WTC11 (cell line): Measurements from ENCODE around the gene SECISBP2L. TPM values are rescaled to one million over a fixed set of nuclear protein-coding genes. Genes with fewer than 3 reads are reported as not detected.
A peak's percentile ranks its signal among the peaks of the same experiment; 100 is the strongest.

ENCODE experiments used
- ATAC-seq: fragments of 200-7000 bp; cut with Tn5 transposase; 2 replicates; pipeline ENCODE4 v1.10.0; 2021; ENCODE audit warnings: mild to moderate bottlenecking, moderate library complexity
- CTCF ChIA-PET: fragments of 300-600 bp; sonication (Branson Sonifier 250); formaldehyde crosslinking; loops from one replicate; lab custom pipeline; 2021; ENCODE audit warnings: antibody characterized with exemption; lab: Charles Lee
- POLR2A ChIA-PET: fragments of 350-600 bp; sonication (Branson Sonifier 250); formaldehyde crosslinking; loops from one replicate; lab custom pipeline; 2021; ENCODE audit warnings: antibody characterized with exemption; lab: Charles Lee
- DNase-seq: peaks from one replicate; pipeline ENCODE4 v3.0.0; 2021; ENCODE audit warnings: low spot score
- H3K27ac Mint-ChIP-seq: 2 replicates; pipeline ENCODE4 v1.8.0; 2021; ENCODE audit warnings: mixed read lengths
- H3K27me3 Mint-ChIP-seq: 2 replicates; pipeline ENCODE4 v1.8.0; 2021; ENCODE audit warnings: low read depth, mild to moderate bottlenecking, moderate library complexity, mixed read lengths
- H3K36me3 Mint-ChIP-seq: 2 replicates; pipeline ENCODE4 v1.8.0; 2021; ENCODE audit warnings: mixed read lengths
- H3K4me1 Mint-ChIP-seq: 2 replicates; pipeline ENCODE4 v1.8.0; 2022; ENCODE audit warnings: mixed read lengths
- H3K4me3 Mint-ChIP-seq: 2 replicates; pipeline ENCODE4 v1.8.0; 2021; ENCODE audit warnings: mild to moderate bottlenecking, moderate library complexity, mixed read lengths
- H3K9me3 Mint-ChIP-seq: 2 replicates; pipeline ENCODE4 v1.8.0; 2021; ENCODE audit warnings: mixed read lengths
- E2F1 ChIP-seq: sonication (generic); formaldehyde crosslinking; IDR thresholded peaks from 2 replicates; pipeline ENCODE4 v1.8.0; 2022; ENCODE audit warnings: mild to moderate bottlenecking, missing genetic modification reagents
- E2F4 ChIP-seq: sonication (generic); formaldehyde crosslinking; IDR thresholded peaks from 2 replicates; pipeline ENCODE4 v1.8.1; 2022; ENCODE audit warnings: low read depth, mild to moderate bottlenecking, moderate library complexity, missing genetic modification reagents, borderline replicate concordance
- ETV6 ChIP-seq: sonication (generic); formaldehyde crosslinking; IDR thresholded peaks from 2 replicates; pipeline ENCODE4 v1.8.1; 2022; ENCODE audit warnings: mild to moderate bottlenecking, missing genetic modification reagents
- FOXJ3 ChIP-seq: sonication (generic); formaldehyde crosslinking; IDR thresholded peaks from 2 replicates; pipeline ENCODE4 v1.9.0; 2021; ENCODE audit warnings: missing genetic modification reagents, mild to moderate bottlenecking, borderline replicate concordance
- FOXP1 ChIP-seq: sonication (generic); formaldehyde crosslinking; IDR thresholded peaks from 2 replicates; pipeline ENCODE4 v1.8.0; 2022; ENCODE audit warnings: missing genetic modification reagents, mild to moderate bottlenecking, moderate library complexity, borderline replicate concordance
- GTF2I ChIP-seq: fragments of 250-450 bp; sonication (Bioruptor Pico); conservative IDR thresholded peaks from 2 replicates; pipeline ENCODE4 v1.4.0; 2021; ENCODE audit warnings: mild to moderate bottlenecking
- HMGA2 ChIP-seq: fragments of 250-450 bp; sonication (Bioruptor Pico); IDR thresholded peaks from 2 replicates; pipeline ENCODE4 v1.4.0; 2021; ENCODE audit warnings: mild to moderate bottlenecking, moderate library complexity
- JAZF1 ChIP-seq: fragments of 250-450 bp; sonication (Bioruptor Pico); IDR thresholded peaks from 2 replicates; pipeline ENCODE4 v1.9.0; 2021; ENCODE audit warnings: moderate library complexity, mild to moderate bottlenecking, inconsistent platforms
- JUN ChIP-seq: sonication (generic); formaldehyde crosslinking; IDR thresholded peaks from 2 replicates; pipeline ENCODE4 v1.8.0; 2023; ENCODE audit warnings: mild to moderate bottlenecking, missing genetic modification reagents
- MYBL2 ChIP-seq: sonication (generic); formaldehyde crosslinking; IDR thresholded peaks from 2 replicates; pipeline ENCODE4 v1.8.1; 2023; ENCODE audit warnings: mild to moderate bottlenecking, moderate library complexity, missing genetic modification reagents
- NFATC4 ChIP-seq: fragments of 250-450 bp; sonication (Bioruptor Pico); IDR thresholded peaks from 2 replicates; pipeline ENCODE4 v1.9.0; 2021; ENCODE audit warnings: mild to moderate bottlenecking
- NR3C1 ChIP-seq: sonication (generic); formaldehyde crosslinking; conservative IDR thresholded peaks from 2 replicates; pipeline ENCODE4 v1.8.1; 2023; ENCODE audit warnings: low read depth, mild to moderate bottlenecking, missing genetic modification reagents
- PRDM15 ChIP-seq: sonication (generic); formaldehyde crosslinking; IDR thresholded peaks from 2 replicates; pipeline ENCODE4 v1.8.0; 2022; ENCODE audit warnings: missing genetic modification reagents
- SP1 ChIP-seq: sonication (generic); formaldehyde crosslinking; conservative IDR thresholded peaks from 2 replicates; pipeline ENCODE4 v1.8.1; 2022; ENCODE audit warnings: missing genetic modification reagents
- TEAD1 ChIP-seq: sonication (generic); formaldehyde crosslinking; IDR thresholded peaks from 2 replicates; pipeline ENCODE4 v1.8.0; 2022; ENCODE audit warnings: mild to moderate bottlenecking, missing genetic modification reagents
- TEAD4 ChIP-seq: sonication (generic); formaldehyde crosslinking; IDR thresholded peaks from 2 replicates; pipeline ENCODE4 v1.8.0; 2022; ENCODE audit warnings: mild to moderate bottlenecking, missing genetic modification reagents
- ZNF121 ChIP-seq: sonication (generic); formaldehyde crosslinking; IDR thresholded peaks from 2 replicates; pipeline ENCODE4 v1.8.0; 2023; ENCODE audit warnings: missing genetic modification reagents
- ZNF671 ChIP-seq: fragments of 250-450 bp; sonication (Bioruptor Pico); IDR thresholded peaks from 2 replicates; pipeline ENCODE4 v1.8.0; 2021; ENCODE audit warnings: mild to moderate bottlenecking
- ZSCAN18 ChIP-seq: fragments of 250-450 bp; sonication (Bioruptor Pico); IDR thresholded peaks from 2 replicates; pipeline ENCODE4 v2.1.2; 2022; ENCODE audit warnings: mild to moderate bottlenecking, moderate library complexity
- total RNA-seq: library from RNA; stranded (reverse); gene quantifications from 3 replicates; pipeline ENCODE4 v1.2.3, GENCODE V29; 2021
- TF ChIP-seq, protein P1 (sequence below): sonication (generic); formaldehyde crosslinking; IDR thresholded peaks from 2 replicates; pipeline ENCODE4 v1.8.1; 2023; ENCODE audit warnings: mild to moderate bottlenecking, missing genetic modification reagents, moderate library complexity
- TF ChIP-seq, protein P2 (sequence below): sonication (generic); formaldehyde crosslinking; IDR thresholded peaks from 2 replicates; pipeline ENCODE4 v1.8.1; 2023; ENCODE audit warnings: mild to moderate bottlenecking, moderate library complexity, missing genetic modification reagents
- TF ChIP-seq, protein P3 (sequence below): sonication (generic); formaldehyde crosslinking; IDR thresholded peaks from 2 replicates; pipeline ENCODE4 v1.8.1; 2022; ENCODE audit warnings: mild to moderate bottlenecking, moderate library complexity, missing genetic modification reagents
- TF ChIP-seq, protein P4 (sequence below): sonication (generic); formaldehyde crosslinking; conservative IDR thresholded peaks from 2 replicates; pipeline ENCODE4 v1.8.1; 2022; ENCODE audit warnings: mild to moderate bottlenecking, missing genetic modification reagents

SECISBP2L gene
- total RNA-seq, 1 experiment from 2014 or later = 30.4 TPM

- TF ChIP-seq PRDM15 (CRISPR knock-in tag) = no peak
- no peak for TF ChIP-seq FOXJ3 (CRISPR knock-in tag)
- no peak for TF ChIP-seq MYBL2
- TF ChIP-seq, protein P1, sequence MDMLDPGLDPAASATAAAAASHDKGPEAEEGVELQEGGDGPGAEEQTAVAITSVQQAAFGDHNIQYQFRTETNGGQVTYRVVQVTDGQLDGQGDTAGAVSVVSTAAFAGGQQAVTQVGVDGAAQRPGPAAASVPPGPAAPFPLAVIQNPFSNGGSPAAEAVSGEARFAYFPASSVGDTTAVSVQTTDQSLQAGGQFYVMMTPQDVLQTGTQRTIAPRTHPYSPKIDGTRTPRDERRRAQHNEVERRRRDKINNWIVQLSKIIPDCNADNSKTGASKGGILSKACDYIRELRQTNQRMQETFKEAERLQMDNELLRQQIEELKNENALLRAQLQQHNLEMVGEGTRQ (CRISPR knock-in tag) = no peak
- no peak for TF ChIP-seq NR3C1 (CRISPR knock-in tag)
- TF ChIP-seq ETV6 = no peak
- no peak for TF ChIP-seq ZNF121 (CRISPR knock-in tag)
Observed at GRCh38 chr15:49094923-49095322, 48.7 kb upstream of the SECISBP2L start (continued).

GRCh38 chr15:49093252-49094105 lies 47.2 kb upstream of the SECISBP2L start:
- Mint-ChIP-seq H3K27me3 (no peaks in the 10 kb centered on the region), H3K9me3 (no peaks in the 10 kb centered on the region), H3K36me3 (no peaks in the 10 kb centered on the region), H3K4me1 (no peaks in the 10 kb centered on the region), H3K4me3 (no peak overlapping the region), H3K27ac (no peak overlapping the region)
- no peak for DNase-seq
- TF ChIP-seq JAZF1 (CRISPR knock-in tag) (no peak), JUN (CRISPR knock-in tag) (no peak)
- CTCF ChIA-PET = interaction anchor here (0.7 to 1.4 kb wide), 2 partner anchors 131 to 232 kb away, joined by 3 to 4 read pairs; no protein-coding TSS in a partner anchor
- POLR2A ChIA-PET = no interaction called here
- ATAC-seq = no peak

GRCh38 chr15:49088996-49089395 lies 42.8 kb upstream of the SECISBP2L start:
- H3K27me3 Mint-ChIP-seq = no peaks in the 10 kb centered on the region
- no peak overlapping the region for H3K4me3 Mint-ChIP-seq
- CTCF ChIA-PET = no interaction called here
- no peaks in the 10 kb centered on the region for H3K36me3 Mint-ChIP-seq
- ATAC-seq (no peak), DNase-seq (no peak)
- POLR2A ChIA-PET = no interaction called here
- H3K9me3 Mint-ChIP-seq = no peaks in the 10 kb centered on the region
- peak overlapping the region; percentile 73; the same call in 1 of the 2 replicates for H3K27ac Mint-ChIP-seq
- H3K4me1 Mint-ChIP-seq = no peaks in the 10 kb centered on the region
- TF ChIP-seq, protein P2, sequence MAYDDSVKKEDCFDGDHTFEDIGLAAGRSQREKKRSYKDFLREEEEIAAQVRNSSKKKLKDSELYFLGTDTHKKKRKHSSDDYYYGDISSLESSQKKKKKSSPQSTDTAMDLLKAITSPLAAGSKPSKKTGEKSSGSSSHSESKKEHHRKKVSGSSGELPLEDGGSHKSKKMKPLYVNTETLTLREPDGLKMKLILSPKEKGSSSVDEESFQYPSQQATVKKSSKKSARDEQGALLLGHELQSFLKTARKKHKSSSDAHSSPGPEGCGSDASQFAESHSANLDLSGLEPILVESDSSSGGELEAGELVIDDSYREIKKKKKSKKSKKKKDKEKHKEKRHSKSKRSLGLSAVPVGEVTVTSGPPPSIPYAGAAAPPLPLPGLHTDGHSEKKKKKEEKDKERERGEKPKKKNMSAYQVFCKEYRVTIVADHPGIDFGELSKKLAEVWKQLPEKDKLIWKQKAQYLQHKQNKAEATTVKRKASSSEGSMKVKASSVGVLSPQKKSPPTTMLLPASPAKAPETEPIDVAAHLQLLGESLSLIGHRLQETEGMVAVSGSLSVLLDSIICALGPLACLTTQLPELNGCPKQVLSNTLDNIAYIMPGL (CRISPR knock-in tag) = no peak
- TF ChIP-seq FOXP1 (CRISPR knock-in tag) = no peak
- no peak for TF ChIP-seq ZNF671 (CRISPR knock-in tag)
- no peak for TF ChIP-seq ZSCAN18 (CRISPR knock-in tag)
- TF ChIP-seq, protein P3, sequence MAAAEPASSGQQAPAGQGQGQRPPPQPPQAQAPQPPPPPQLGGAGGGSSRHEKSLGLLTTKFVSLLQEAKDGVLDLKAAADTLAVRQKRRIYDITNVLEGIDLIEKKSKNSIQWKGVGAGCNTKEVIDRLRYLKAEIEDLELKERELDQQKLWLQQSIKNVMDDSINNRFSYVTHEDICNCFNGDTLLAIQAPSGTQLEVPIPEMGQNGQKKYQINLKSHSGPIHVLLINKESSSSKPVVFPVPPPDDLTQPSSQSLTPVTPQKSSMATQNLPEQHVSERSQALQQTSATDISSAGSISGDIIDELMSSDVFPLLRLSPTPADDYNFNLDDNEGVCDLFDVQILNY (CRISPR knock-in tag) = no peak
- no peak for TF ChIP-seq TEAD4 (CRISPR knock-in tag)
- no peak for TF ChIP-seq NFATC4 (CRISPR knock-in tag)
- no peak for TF ChIP-seq GTF2I
- no peak for TF ChIP-seq HMGA2
- no peak for TF ChIP-seq TEAD1 (CRISPR knock-in tag)
- TF ChIP-seq E2F4 = no peak
- TF ChIP-seq E2F1 = no peak
- no peak for TF ChIP-seq SP1 (CRISPR knock-in tag)
- TF ChIP-seq, protein P4, sequence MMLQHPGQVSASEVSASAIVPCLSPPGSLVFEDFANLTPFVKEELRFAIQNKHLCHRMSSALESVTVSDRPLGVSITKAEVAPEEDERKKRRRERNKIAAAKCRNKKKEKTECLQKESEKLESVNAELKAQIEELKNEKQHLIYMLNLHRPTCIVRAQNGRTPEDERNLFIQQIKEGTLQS (CRISPR knock-in tag) = no peak
